ENCODE results near the gene STIM1. TPM values are rescaled to one million over a fixed set of nuclear protein-coding genes. Genes with fewer than 3 reads are reported as not detected.
"Not testable (repeated sequence)": the region's sequence is repeated elsewhere in the genome, so short reads cannot be mapped to it uniquely, and the experiment has no call there.

Gene STIM1
- 38.9 and 82.6 TPM in 2 replicates for total RNA-seq

GRCh38 chr11:3854977-3855807 is at the start of gene STIM1:
Gene STIM1, plus strand, starts transcription at chr11:3855664. Its CDS starts 607 bp downstream, at chr11:3856271.
- peak; percentile 76 for DNase-seq (ENCODE audit: low read depth)

DNA sequence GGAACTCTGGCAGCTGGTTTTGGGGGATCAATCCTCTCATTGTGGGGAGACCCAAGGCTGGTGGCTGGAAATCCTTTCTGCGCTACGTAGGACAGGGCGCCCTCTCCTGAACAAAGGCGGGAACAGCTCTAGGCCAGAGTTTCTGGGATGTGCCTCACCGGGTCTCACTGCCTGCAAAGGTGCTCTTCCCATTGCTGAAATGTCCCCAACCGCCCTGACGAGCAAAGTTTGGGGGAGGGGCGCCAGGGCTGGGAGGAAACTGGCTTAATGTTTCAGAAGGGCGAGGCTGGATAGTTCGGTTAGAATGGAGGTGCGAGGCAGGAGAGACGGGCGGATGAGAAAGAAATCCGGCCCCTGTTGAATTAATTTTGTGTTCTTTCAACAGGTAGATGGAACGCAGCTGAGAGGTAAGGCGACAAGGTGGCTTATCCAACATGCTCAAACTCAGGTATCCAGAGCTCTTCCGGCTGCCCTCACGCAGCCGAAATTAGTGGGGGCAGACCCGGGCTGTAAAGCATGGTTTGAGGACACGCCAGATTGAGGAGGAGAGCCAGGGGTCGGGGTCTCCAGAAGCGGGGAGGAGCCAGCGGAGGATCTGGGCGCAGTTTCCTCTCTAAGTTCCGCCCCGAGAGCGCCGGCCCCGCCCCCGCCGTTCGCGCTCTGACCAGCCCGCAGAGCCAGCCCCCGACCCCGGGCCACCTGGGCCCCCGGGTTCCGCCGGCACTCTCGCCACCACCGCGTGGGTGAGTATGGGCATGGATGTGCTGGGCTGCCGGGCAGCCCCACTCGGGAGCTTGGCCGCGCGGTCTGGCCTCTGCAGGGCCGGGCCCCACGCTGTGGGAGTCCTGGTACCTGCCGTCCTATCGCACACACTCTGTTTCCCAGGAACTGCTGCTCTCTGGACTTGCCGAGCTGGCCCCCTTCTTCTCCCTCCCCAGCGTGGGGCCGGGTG is 47.3 kb upstream of the STIM1 start, which contains the start of gene PGAP2:
Gene PGAP2 (plus strand): TSS at position 652 of the 952 bp plus-strand sequence. CDS start 2,700 bp downstream, outside the sequence.
- peak; percentile 42 for DNase-seq (ENCODE audit: low read depth)

DNA sequence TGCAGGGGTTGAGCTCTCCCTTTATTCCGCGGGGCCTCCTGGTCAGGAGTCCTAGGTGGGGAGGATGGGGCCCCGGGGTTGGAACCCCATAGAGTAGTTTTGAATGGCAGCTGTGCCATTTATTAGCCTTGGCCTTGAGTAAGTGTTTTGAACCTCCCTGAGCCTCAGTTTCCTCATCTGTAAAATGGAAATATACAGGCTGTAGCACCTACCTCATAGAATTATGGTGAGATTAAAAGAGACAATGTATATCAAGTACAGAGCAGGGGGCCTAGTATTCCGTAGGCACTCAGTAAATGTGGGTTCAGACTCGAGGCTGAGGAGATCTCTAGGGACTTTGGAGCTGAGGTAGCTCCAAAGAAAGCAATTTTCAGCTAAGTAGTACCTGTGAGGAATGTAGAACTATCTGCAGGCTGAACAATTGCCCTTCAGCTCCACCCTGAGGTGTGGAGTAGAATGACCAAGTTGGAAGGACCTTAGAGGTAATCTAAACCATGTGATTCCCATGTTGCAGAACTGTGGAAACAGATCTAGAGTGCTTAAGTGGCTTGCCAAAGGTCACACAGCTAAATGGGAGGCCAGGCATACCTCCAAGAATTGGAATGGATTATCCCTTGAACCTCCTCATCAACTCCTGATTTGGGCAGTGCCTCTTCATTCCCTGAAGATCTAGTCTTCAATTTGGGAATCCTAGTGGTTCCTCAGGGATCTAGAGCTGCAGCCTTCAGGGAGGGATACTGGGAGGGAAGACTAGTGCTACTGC is 46.4 kb upstream of the STIM1 start:
- DNase-seq (ENCODE audit: low read depth) = peak; percentile 83

DNA sequence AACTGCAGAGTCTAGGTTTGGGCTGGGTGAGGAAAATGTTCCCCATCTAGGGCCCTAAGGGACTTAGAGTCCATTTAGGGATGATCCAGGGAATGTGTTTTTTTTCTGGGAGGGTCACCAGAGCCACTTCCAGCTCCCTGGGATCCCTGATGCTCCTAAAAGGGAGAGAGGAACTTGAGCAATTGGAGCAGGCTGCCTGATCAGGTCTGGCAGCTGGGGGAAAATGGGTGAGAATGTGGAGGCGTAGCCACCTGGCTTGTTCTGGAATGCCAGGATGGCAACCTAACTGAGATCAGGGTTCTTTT is 45.9 kb upstream of the STIM1 start:
- no peak for DNase-seq (ENCODE audit: low read depth)

DNA sequence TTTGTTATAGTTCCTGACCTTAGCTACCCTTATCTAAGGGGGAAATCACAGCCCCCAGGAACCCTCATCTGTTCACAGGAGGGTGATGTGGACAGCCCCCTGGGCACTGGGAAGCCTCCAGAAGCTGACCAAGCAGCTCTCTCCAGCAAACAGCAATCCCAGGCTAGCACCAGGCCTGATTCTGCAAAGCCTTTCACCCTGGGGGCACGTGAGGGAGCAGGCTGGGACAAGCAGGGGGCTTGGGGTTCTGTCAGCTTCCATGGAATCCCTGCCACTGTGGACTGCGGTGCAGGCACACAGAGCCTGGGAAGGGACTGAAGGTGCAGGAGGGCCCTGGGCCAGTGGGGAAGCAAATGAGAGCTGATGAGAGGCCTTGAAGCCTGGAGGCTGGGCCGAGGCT is 45.0 kb upstream of the STIM1 start:
- DNase-seq (ENCODE audit: low read depth) = no peak

DNA sequence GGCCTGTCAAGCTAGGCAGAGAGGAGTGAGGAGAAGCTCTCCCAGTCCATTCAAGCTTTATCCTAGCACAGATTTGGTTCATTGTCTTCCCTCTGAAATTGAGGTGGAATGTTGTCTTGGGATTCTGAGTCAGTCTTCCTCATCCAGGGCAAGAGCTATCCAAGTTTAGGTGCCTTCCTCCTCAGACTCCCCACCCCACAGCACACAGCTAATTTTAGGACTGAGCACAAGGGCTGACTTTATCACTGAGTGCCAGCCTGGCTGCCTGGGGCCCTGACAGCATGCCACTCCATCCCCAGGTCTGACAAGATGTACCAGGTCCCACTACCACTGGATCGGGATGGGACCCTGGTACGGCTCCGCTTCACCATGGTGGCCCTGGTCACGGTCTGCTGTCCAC is 44.5 kb upstream of the STIM1 start:
- no peak for DNase-seq (ENCODE audit: low read depth)

- DNase-seq (ENCODE audit: low read depth) = not testable (repeated sequence)
Measured at GRCh38 chr11:3814832-3815231, 40.6 kb upstream of the STIM1 start.

DNA sequence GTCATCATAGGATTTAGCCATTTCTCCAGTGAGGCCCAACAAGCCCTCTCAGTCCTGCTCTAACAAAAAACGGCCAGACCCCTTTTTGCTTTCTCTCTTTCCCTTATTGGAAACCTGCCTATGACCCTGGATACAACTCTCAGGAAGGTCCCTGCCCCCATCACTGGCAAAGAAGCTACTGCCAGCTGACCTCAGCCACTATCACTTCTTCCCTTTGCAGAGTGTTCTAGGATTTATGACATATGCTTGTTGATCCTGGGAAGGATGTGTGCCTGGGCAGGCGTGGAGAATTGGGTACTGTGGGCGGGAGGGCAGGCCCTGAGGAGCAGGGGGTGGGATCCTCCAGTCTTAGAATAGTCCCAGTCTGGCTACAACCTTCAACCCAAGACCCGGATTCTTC is 39.6 kb upstream of the STIM1 start:
- no peak for DNase-seq (ENCODE audit: low read depth)

DNA sequence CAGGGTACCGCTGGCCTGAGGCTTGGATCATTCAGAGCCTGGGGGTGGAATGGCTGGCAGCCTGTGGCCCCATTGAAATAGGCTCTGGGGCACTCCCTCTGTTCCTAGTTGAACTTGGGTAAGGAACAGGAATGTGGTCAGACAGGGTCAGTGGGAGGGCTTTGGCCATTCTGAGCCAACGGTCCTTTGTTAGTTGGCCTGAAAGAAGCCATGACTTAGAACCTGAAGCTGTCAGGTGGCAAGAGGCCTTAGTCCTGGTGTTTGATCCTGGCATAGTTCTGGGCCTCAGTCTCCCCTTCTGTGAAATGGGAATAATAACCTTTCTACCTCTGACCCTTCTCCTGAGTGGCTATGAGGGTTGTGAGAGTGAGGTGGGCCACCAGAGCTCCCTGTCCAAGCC is 38.8 kb upstream of the STIM1 start:
- no peak for DNase-seq (ENCODE audit: low read depth)

DNA sequence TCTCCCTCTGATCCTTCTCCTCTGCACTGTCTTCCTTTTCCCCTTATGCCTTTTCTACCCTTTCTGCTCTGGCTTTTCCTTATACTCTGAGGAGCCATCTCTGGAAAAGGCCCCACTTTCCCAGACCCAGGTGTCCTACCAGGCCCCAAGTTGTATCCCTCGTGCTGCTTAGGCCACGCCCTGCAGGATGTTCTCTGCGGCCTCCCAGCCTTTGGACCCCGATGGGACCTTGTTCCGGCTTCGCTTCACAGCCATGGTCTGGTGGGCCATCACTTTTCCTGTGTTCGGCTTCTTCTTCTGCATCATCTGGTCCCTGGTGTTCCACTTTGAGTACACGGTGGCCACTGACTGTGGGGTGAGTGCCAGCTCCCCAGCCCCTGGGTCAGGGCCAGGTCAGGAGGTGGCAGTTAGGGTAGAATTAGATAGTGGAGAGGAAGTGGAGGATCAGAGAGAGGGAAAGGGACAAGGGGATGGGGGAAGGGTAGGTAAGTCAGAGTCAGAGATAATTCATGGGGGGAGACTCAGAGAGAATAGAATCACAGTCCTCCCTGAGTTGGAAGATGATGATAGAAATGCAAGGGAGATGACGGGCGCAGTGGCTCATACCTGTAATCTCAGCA is 38.2 kb upstream of the STIM1 start:
- no peak for DNase-seq (ENCODE audit: low read depth)

DNA sequence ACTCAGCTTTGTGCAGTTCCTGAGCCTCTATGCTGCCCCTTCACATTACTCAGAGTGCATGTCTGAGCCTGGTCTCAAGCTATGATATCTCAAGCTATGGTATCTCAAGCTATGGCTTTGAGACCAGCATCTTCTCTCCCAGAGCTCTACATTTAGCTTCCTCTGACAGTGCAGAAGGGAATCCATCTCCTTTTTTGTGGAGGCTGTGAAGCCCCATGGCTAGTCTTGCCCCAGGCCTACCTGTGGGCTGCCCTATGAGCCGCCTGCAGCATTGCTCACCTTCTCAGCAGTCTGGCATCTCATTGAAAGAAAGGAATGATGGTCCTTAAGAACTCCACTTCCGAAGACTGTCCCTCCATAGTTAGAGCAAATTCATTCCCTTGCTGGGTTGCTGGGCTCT is 34.5 kb upstream of the STIM1 start:
- no peak for DNase-seq (ENCODE audit: low read depth)

- DNase-seq (ENCODE audit: low read depth) = no peak
Measured at GRCh38 chr11:3822312-3822711, 33.2 kb upstream of the STIM1 start.

GRCh38 chr11:3823303-3823702 is 32.2 kb upstream of the STIM1 start:
- peak; percentile 77 for DNase-seq (ENCODE audit: low read depth)

GRCh38 chr11:3823762-3824506 is 31.5 kb upstream of the STIM1 start:
- DNase-seq (ENCODE audit: low read depth) = no peak

GRCh38 chr11:3824714-3825472 is 30.6 kb upstream of the STIM1 start:
- DNase-seq (ENCODE audit: low read depth) = no peak

DNA sequence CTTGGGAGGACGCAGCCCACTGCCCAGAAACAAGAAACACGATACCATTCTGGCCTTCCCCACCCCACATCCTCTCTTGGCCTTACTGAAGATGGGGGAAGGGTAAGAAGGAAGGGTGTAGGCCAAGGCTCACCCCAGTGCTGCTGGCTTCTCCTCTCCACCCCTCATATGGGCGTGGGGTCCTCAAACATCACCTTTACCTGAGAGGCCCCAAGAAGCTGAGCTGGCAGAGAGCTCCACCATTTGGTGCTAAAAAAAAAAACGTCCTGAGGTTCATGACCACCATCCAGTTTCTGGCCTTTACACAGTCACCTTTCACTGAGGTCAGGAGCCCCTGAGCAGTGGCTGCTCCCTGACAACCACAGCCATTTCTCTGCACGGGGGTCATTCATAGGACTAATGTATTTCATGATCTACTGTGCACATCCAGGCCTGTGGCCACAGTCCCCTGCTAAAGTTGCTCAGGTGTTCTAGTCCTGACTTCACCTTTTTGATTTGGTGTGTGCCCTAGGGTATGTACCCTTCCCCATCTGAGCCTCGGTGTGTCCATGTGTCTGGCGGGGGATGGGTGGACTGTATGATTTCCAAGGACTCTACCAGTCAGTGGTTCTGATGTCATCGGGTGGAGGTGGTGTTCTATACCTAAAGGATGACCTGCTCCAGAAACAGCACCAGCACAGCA is 29.9 kb upstream of the STIM1 start:
- no peak for DNase-seq (ENCODE audit: low read depth)

DNA sequence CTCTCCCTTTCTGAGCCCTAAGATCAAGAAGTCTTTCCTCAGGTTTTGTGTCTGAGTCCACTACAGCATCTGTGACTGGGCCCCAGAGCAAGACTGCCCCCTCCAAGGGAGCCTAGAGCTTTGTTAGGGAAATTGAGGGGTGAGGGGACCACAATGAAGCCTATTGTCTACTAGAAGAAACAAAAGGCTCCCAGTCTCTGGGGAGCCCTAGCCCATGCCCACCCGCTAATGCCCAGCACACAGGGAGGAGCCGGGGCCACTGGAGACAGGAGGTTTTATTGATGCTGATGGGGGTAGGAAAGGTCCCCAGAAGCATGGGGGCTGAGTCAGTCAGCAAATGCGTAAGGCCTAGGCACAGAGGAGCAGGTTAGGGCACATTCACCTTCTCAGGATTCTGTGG is 28.7 kb upstream of the STIM1 start:
- DNase-seq (ENCODE audit: low read depth) = no peak

DNA sequence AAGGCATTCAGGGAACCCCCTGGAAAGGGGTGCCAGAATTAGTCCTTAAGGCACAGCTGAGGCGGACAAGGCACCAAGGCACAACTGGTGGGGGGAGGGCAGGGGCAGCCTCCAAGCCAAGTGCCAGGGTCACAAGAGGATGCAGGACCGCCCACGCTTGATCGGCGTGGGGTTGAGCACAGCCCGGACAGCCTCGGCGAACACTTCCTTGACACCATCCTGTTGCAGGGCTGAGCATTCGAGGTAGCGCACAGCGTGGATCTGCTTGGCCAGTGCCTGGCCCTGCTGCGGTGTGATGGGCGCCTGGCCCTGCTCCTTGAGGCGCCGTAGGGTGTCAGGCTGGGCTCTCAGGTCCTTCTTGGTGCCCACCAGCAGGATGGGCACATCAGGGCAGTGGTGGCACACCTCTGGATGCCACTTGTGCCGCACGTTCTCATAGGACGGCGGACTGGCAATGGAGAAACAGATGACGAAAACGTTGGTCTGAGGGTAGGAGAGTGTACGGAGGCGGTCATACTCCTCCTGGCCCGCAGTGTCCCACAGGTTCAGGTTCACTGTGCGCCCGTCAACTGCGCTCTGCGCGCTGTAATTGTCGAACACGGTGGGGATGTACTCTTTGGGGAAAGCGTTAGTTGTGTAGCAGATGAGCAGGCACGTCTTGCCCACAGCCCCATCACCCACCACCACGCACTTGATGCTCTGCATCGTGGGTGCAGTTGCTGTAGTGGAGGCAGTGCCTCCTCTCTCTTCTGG is 27.9 kb upstream of the STIM1 start:
- DNase-seq (ENCODE audit: low read depth) = no peak

- no peak for DNase-seq (ENCODE audit: low read depth)
Measured at GRCh38 chr11:3830088-3830487, 25.4 kb upstream of the STIM1 start.
